ENCODE data around the gene TBC1D5.
A peak's percentile ranks its signal among the peaks of the same experiment; 100 is the strongest.

DNA sequence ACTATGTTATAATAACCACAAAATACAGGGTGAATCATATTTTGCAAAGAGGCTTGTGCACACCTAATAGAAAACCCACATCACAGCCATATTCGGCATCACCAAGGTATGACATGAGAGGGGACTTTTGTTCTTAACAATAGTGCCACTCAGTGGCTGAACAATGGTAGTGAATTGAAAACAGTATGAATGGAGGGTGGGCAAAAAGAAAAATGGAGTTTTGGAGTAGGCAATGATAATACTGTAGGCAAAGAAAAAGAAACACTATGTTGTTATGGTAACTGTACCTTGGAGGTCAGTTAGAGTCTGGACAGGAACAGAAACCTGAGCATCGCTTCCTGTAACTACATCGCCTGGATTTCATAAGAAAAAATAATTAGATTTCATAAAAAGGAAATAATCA is 509.0 kb downstream of the TBC1D5 start:
- no peak for TF ChIP-seq EZH2 (IDR thresholded peaks at IDR 0.05)
- TF ChIP-seq, protein P1, sequence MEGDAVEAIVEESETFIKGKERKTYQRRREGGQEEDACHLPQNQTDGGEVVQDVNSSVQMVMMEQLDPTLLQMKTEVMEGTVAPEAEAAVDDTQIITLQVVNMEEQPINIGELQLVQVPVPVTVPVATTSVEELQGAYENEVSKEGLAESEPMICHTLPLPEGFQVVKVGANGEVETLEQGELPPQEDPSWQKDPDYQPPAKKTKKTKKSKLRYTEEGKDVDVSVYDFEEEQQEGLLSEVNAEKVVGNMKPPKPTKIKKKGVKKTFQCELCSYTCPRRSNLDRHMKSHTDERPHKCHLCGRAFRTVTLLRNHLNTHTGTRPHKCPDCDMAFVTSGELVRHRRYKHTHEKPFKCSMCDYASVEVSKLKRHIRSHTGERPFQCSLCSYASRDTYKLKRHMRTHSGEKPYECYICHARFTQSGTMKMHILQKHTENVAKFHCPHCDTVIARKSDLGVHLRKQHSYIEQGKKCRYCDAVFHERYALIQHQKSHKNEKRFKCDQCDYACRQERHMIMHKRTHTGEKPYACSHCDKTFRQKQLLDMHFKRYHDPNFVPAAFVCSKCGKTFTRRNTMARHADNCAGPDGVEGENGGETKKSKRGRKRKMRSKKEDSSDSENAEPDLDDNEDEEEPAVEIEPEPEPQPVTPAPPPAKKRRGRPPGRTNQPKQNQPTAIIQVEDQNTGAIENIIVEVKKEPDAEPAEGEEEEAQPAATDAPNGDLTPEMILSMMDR (IDR thresholded peaks at IDR 0.05): peak; percentile 77
- no peak for TF ChIP-seq EZH2phosphoT487 (IDR thresholded peaks at IDR 0.05)

Data from neural progenitor cell (in vitro differentiated cells).